Activated T-cell treated with anti-CD3 and anti-CD28 coated beads, Interleukin-2, amount 50 U/mL, for 48 hours (primary cell): ENCODE measurements around the gene RET.

ENCODE experiments used
- DNase-seq, 2 experiments: peaks; one replicate each; pipeline ENCODE4 v3.0.0-alpha.2; 2020

The RET gene

GRCh38 chr10:43076876-43077420, at the start of gene RET:
RET (plus strand) TSS chr10:43077069; CDS start chr10:43077259, 190 bp downstream.
- peak; percentile 34 to 49 for DNase-seq

DNA sequence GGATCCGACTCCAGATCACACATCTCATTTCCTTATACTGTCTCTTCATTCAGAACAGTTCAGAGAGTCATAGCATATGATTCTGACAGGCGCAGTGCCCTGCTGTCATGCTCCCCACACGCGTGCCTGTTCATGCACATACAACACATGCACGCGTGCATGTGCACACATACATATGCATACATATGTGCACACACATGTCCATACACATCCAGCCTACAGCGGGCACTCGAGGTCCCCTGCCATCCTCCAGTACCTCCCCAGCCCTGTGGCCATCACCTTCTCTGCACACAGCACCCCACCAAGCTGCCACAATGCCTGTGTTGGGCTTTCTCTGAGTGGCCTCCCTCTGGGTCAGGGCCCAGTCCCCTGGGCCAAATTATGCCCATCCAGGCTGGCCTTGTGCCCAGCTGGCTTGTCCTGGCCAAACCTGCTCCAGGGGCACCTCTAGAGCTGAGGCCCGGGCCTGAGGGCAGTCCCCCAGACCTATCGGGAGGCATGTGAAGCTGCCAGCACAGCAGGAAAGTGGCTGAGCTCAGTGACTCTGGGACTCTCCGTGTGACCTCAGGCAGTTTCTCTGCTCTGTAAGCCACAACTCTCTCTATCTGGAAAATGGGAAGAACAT, 49.4 kb upstream of the RET start:
- no peak for DNase-seq

DNA sequence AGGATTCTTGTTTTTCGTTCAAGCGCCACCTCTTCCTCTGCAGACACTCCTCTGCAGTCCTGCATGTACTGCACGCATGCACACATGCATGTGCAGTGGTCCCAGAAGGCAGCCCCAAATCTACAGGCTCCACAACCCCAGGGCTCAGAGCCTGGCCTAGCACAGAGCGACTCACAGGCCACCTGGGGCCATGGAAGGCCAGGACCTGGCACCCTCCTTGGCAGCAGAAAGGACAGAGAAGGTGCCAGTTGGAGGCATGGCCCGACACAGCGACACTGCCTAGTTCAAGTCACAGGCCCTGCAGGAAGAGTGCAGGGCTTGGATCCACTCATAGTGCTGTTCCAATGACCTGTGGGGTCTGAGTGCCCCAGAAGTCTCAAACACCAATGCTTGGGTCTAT, 48.7 kb upstream of the RET start:
- DNase-seq: no peak

DNA sequence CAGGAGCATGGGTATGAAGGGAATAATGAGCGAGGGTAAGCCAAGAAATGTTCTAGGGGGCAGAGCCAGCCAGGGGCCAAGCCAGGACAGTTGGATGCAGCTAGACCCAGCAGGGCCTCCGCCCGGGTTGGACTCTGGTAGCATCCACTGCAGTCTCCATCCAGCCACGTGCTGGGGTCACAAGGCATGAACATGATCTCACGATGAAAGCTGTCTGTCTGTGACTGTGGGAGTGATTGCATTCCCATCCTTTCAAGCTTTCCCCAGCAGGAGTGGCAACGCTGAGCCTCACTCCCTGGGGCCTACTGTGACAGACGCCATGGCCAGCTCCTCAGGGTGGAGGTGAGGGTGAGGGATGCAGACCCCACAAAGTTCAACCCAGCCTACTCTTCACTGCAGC, 47.8 kb upstream of the RET start:
- no peak for DNase-seq

- DNase-seq: no peak
Measured at GRCh38 chr10:43032613-43033012, 44.3 kb upstream of the RET start.

DNA sequence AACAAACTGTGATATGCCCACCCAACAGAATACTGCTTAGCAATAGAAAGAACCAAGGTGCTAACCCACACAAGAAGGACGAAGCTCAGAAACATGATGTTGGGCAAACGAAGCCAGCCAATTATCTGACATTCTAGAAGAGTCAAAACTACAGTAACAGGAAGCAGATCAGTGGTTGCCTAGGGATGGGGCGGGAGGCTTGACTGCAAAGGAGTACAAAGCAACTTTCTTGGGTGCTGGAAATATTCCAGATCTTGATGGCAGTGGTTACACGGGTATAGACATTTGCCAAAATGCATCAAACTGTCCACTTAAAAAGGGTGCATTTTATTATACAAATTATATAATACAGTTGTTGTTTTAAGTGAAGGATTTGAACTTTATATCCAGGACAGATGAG, 41.1 kb upstream of the RET start:
- DNase-seq: no peak

DNA sequence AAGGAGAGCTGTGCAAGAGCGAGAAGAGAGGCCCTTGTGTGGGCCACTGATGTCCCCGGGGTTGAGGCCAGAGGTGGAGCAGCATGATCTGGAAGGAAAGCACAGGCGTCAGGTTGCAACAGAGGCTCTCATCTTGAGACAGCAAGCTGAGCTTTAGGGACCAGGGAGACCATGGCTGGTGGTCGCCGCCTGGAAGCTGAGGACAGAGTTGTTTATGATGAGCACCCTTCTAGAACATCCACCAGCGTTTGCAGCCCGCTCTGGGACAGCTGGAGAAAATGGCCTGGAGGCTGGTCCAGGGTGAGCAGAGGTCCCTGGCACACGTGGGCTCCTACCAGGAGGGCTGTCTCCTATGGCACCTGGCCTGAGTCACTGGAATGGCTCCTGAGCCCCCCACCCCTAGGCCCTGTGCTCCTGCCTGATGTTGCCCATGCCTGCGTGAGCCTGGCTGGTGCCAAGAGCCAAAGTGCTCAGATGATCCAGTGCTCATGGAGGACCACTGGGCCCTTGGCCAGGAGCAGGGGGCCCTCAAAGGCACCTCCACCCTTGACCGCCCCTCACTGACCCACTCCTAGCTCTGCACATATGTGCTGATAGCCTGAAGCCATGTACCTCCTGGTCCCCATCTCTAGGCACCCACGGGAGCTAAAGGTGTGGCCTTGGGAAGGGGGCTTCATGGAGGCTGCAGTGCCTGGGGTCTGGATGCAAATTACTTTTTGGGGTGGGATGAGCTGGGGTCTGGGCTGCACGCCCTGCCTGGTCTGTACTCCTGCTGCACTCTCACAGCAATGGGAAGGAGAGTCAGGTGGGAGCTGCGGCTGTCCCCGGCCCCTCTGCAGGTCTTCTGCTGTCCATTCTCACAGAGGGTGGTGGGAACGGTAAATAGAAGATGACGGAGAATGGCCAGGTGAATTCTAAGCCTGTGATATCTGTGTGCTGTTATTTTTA, 40.1 kb upstream of the RET start:
- DNase-seq: no peak

- DNase-seq: no peak
Measured at GRCh38 chr10:43037440-43037839, 39.4 kb upstream of the RET start.

DNA sequence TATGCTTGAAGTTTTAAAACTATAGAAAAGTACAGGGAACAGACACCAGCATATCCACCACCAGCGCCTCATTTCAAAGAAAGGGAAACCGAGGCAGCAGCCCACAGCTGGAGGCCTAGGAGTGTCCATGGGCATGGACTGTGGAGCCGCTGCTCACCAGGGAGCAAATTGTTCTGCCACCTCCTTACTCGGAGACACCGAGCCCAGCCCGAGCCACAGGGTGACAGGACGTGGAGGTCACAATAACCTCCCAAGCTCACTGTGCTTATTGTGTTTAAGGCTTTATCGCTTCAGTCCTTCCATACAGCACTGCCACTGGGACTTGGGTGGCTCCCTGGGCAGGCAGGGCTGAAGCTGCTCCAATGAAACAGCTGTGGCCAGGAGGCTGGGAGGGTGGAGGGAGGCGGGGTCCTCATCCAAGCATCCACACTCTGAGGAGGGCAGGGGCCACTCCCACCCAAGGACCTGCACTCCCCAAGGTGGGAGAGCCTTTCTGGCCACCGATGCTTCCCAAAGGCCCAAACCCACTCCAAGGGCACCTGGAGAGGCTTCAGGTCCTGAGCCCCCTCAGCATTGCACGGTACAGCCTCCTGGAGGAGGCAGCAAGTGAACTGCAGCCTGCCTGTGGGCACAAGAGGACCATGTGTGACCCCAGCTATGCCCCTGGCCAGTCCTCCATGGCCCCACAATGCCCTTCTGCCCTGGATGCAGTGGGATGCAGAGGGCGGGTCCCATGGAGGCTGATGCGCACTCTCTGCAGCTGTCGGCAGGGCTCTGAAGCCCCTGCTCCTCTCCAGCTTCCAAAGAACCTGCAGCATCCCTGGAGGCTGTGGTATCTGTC, 38.7 kb upstream of the RET start:
- DNase-seq: peak in 1 of 2 experiments; percentile 5

DNA sequence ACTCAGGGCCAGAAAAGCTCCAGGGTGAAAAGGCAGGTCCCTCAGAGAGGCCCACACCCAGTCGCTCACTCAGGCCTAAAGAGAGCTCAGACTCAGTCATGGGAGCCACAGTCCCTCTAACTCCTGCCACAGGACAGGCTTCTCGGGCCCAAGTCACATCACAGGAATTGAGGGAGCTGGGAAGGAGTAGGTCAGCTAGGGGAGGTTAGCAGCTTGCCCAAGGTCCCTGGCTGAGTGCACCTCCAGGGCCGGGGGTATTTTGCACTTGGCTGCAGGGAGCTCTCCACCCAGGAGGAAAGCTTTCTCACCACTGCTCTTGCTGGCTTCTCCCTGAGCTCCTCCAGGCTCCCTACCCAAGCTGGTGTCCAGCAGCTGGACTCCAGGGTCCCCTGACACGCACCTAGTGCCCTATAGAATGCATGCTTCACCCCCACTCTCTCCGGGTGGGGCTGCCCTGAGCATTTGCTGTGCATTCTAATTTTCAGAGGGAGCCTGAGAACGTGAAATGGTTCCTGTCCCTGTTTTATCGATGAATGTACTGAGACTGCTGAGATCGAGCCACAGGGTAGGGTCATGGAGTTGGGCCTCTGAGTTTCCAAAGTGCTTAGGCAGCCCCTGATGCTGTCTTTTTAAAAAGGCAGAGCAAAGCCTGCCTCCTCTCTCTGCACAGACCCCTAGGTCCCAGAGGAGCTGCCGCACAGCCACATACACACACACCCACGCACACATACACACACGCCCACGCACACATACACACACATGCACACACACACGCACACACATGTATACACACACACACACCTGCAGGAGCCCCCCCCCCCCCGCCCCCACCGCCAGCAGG, 37.9 kb upstream of the RET start:
- no peak for DNase-seq

GRCh38 chr10:43039624-43040481, 37.0 kb upstream of the RET start:
- peak in 1 of 2 experiments; percentile 14 for DNase-seq

DNA sequence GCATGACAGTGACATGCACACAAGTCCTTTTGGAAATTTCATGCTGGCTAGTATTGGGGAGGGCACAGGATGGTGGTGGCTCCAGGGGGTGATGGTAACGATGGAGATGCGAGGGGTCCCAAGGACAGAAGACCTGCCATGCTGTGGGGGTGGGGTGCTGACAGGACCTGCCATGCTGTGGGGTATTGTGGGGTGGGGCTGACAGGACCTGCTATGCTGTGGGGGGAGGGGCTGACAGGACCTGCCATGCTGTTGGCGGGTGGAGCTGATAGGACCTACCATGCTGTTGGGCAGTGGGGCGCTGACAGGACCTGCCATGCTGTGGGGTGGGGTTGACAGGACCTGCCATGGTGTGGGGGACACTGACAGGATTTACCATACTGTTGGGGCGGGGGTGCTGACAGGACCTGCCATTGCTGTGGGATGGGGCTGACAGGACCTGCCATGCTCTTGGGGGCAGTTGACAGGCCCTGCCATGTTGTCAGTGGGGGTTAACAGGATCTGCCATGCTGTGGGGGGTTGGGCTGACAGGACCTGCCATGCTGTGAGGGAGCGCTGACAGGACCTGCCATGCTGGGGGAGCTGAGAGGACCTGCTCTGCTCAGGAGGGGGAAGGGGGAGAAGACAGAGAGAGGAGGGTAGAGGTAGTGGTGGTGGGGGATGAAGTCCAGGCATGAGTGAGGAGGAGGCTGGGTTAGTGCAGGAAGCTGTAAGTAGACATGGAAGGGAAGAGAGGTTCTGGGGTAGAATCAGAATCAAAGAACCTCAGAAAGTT, 36.2 kb upstream of the RET start:
- peak in 1 of 2 experiments; percentile 7 for DNase-seq

DNA sequence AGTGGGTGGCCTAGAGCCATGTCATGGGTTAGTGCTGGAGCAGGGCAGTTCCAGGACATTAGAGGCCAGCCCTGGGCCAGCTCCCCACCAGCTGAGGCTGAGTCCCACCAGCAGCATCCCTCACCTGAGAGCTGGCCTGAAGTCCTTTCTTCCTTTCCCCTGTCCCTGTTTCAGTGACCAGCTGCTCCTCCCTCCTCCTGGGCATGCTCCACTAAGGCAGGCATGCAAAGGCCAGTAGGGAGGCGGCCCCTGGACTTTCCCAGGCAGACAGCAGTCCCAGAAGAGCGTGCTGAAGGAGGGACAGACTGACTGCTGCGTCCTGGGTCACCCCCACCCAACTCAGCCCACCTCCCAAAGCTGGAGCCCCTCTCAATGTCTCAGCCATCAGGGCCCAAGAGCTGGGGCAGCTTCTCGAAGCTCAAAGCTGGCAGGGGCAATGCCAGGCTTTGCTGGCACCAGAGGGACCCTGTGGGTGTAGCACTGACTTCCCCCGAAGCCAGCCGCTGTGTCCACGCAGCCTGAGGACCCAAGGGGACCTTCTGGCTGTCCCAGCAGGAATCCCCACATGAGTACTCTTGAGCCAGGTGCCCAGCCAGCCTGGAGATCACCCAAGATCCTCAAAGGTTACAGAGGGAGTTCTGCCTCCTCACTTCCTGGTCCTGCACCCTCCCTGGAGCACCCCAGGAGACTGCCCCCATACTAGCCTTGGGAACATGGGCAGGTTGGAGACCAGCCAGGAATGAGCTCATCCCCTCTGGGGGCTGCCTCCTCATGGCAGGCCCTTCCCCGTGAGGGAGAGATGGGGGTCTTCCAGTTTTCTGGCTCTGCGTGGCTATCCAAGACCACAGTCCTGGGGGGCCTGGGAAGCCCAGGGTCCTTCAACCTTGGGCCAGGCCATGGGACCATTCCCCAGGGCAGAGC, 35.2 kb upstream of the RET start:
- DNase-seq: peak in 1 of 2 experiments; percentile 5

DNA sequence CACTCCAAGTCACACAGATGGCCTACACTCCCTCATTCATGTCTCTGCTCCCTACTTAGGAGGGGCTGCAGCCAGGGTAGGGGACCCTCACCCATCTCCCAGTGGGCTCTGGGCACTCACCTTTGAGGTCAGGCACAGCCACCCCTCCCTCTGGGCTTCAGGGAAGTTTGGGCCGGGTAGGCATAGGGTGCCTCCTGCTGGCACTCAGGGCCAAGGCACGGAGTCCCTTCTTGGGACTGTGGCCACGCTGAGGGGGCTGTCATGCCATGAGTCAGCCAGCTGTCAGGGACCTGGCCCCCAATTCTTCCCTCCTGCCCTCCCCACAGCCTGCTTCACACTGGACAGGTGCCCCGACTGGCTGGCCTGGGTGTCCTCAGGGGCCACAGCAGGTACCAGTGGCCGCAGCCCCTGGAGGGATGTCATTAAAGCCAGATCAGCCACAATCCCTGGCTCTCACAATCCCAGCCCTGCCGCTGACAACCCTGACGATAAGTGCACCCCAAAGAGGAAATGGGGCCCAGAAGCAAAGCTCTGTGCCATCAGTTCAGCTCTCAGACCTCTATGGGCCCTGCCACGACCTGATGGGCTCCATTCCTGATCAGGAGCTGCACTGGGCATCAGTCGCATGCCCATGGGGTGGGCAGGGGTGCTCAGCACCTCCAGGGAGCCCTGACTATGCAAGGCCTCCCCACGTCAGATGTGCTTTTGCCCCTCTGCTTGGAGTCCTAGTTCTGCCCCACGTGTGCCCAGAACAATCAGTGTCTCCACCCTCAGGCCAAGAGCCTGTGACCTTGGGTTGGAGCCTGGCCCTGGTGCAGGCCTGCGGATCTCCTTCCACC, 34.1 kb upstream of the RET start:
- DNase-seq: peak in 1 of 2 experiments; percentile 8

GRCh38 chr10:43043342-43043772, 33.5 kb upstream of the RET start:
- no peak for DNase-seq

- no peak for DNase-seq
Measured at GRCh38 chr10:43043773-43044447, 33.0 kb upstream of the RET start.

DNA sequence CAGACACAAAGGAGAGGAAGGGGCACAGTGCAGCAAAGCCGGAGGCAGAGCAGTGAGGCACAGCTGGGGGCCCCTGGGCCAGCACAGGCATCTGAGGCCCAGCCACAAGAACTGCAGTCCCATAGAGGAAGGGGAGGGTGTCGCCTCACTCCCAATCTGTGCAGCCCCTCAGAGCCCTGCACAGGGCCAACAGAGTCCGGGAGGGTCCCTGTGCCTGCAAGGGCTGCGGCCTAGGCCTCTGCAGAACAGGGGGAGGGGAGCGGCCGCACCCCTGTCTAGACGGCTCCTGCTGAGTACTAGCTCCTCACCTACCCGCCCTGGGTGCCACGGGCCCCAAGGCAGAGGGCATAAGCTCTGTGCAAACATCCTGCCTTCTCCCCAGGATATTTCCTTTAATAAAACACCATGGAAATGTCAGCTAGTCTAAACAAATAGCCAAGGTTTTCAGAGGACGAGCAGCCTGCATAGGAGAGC, 32.4 kb upstream of the RET start:
- no peak for DNase-seq
